BE2C (cell line): ENCODE measurements around the gene KCNG2.

Source experiments
- DNase-seq: peaks from one replicate; pipeline ENCODE4 v3.0.0-alpha.2; 2020
- H3K27me3 ChIP-seq: fragments of 250-450 bp; sonication (Bioruptor Pico); 2 replicates; pipeline ENCODE4 v1.5.1; 2020; ENCODE audit warnings: mild to moderate bottlenecking
- H3K36me3 ChIP-seq: fragments of 250-450 bp; sonication (Bioruptor Pico); 2 replicates; pipeline ENCODE4 v1.5.1; 2020; ENCODE audit warnings: mild to moderate bottlenecking
- H3K4me1 ChIP-seq: fragments of 250-450 bp; sonication (Bioruptor Pico); 2 replicates; pipeline ENCODE4 v1.5.1; 2020
- H3K4me3 ChIP-seq: 2 replicates; pipeline ENCODE4 v1.5.1; 2011; ENCODE audit warnings: low read depth, low read length
- H3K9me3 ChIP-seq: fragments of 250-450 bp; sonication (Bioruptor Pico); 2 replicates; pipeline ENCODE4 v1.5.1; 2020
- TF ChIP-seq, protein P1 (sequence below): IDR thresholded peaks from 2 replicates; pipeline ENCODE4 v1.5.1; 2012; ENCODE audit warnings: mild to moderate bottlenecking, low read depth, low read length

Gene KCNG2

DNA sequence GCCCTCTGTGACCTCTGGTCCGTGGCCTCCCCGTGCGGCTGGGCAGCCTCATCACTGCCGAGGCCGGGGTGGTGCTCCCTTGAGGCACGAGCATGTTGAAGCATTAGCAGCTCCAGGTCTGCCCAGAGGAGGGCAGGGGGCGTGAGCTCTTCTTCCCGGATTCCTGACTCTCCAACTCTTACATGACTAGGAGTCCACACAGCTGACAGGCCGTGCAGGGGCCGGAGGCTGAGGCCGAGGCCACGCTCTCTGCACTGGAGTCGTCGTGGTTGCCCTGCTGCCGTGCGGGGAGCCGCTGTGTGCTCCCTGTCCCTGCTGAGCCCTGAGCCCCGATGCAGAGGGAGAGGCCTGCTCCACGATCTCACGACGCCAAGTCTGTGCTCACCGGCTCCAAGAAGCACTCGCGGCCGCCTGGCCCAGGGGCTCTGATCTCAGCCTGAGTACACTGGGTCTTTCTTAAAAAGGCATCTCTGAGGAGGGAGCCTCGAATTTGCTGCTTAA is 19.4 kb upstream of the KCNG2 start:
- H3K36me3 ChIP-seq, result no peaks in the 10 kb centered on the region
- H3K4me3 ChIP-seq, result no peak overlapping the region
- TF ChIP-seq, protein P1, sequence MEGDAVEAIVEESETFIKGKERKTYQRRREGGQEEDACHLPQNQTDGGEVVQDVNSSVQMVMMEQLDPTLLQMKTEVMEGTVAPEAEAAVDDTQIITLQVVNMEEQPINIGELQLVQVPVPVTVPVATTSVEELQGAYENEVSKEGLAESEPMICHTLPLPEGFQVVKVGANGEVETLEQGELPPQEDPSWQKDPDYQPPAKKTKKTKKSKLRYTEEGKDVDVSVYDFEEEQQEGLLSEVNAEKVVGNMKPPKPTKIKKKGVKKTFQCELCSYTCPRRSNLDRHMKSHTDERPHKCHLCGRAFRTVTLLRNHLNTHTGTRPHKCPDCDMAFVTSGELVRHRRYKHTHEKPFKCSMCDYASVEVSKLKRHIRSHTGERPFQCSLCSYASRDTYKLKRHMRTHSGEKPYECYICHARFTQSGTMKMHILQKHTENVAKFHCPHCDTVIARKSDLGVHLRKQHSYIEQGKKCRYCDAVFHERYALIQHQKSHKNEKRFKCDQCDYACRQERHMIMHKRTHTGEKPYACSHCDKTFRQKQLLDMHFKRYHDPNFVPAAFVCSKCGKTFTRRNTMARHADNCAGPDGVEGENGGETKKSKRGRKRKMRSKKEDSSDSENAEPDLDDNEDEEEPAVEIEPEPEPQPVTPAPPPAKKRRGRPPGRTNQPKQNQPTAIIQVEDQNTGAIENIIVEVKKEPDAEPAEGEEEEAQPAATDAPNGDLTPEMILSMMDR, result no peak
- no peaks in the 10 kb centered on the region for H3K9me3 ChIP-seq
- no peaks in the 10 kb centered on the region for H3K27me3 ChIP-seq
- no peaks in the 10 kb centered on the region for H3K4me1 ChIP-seq
- no peak for DNase-seq

DNA sequence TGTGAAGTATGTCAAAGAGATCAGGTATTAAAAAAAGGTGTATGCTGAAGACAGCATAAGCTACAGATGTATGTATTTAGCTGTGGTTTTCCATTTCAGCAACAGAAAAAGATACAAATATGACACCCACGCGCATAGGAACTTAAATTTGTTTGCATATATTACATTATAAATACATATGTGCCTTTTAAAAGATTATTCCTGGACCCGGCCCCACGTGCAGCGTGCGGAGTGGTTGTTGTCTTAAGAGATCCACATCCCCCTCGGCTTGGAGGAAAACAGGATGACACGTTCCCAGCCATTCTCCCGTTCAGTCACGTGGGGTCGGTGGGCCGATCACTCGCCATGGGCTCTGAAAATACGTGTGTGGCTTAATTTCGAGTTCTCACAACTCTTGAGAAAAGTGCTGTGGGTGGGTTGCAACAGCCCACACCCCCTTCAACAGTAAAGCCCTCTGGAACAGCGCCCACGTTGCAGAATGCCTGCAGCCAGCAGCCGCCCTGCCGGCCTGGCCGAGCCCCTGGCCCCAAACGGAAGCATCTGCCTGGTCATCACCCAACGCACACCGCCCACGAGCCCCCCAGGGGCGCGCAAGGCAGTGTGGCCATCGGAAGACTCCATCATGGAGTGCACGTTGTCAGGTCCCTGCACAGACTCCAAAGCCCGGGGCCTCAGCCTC is 18.6 kb upstream of the KCNG2 start:
- DNase-seq, result no peak
- Histone ChIP-seq H3K9me3 (no peaks in the 10 kb centered on the region), H3K4me1 (no peaks in the 10 kb centered on the region), H3K27me3 (peaks cover under 1% of the 10 kb centered on the region; the same call in 1 of the 2 replicates), H3K36me3 (no peaks in the 10 kb centered on the region), H3K4me3 (no peak overlapping the region)
- TF ChIP-seq, protein P1, result no peak

DNA sequence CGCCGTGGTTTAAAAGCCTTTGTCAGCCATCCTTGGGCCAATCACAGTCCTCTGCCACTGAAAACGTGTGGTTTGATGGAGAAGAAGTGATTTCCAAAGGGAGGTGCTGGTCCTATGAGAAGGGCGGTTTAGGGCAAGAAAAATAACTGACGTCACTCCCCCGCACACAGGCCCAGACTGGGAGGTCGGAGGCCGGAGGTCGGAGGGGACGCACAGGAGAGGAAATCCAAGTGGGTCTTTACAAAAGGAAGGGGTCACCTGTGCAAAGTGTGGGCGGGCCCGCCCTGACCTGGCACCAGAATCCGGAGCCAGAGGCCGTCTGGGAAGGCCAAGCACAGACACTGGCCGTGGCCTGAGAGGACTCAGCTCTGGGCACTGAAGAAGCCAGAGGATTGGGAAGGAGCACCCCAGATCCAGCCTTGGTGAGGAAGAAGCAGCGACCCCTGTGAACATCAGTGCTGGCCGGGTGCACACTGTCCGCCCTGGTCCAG is 18.0 kb upstream of the KCNG2 start:
- Histone ChIP-seq H3K9me3 (no peaks in the 10 kb centered on the region), H3K4me1 (no peaks in the 10 kb centered on the region), H3K4me3 (no peak overlapping the region), H3K27me3 (peaks cover 6% of the 10 kb centered on the region), H3K36me3 (no peaks in the 10 kb centered on the region)
- no peak for DNase-seq
- TF ChIP-seq, protein P1, result no peak

DNA sequence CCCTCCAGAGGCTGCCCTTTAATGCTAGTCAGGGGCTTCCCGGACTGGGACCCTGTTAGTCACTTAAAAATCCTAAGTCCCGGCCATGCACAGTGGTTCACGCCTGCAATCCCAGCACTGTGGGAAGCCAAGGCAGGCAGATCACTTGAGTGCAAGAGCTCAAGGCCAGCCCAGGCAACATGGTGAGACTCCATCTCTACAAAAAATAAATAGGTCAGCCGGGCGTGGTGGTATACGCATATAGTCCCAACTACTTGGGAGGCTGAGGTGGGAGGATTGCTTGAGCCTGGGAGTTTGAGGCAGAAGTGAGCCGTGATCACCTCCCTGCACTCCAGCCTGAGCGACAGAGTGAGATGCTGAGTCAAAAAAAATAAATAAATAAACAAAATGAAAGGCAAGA is 17.2 kb upstream of the KCNG2 start:
- Histone ChIP-seq H3K27me3 (peaks cover 12% of the 10 kb centered on the region), H3K4me1 (no peaks in the 10 kb centered on the region), H3K36me3 (no peaks in the 10 kb centered on the region), H3K9me3 (no peaks in the 10 kb centered on the region), H3K4me3 (no peak overlapping the region)
- DNase-seq, result no peak
- TF ChIP-seq, protein P1, result no peak

DNA sequence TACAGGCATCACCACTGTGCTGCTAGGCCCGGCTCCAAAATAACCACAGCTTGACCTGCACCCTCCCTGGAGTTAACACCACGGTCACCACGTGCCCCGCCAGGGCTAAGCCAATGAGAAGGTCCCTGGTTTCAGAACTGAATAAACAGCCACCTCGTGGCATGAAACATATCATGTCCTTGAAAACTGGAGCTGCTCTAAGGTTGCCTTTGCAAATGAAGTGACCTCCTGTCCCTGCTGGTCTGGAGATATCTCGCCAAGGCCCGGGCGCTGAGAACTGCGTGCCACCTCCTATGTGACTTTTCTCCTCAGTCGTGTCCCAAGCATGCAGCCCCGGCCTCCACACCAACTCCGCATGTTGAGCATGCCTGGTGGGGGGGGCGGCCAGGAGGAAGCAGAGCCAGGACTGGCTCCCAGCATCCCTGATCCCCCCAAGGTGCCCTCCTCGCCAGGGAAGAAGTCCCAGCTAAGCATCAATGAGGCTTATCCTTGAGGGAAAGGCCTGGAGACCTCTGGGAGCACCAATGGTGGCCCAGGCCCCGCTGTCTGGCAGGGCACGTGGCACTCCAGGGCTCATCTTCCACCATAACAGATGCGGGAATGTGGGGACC is 16.3 kb upstream of the KCNG2 start:
- H3K9me3 ChIP-seq, result no peaks in the 10 kb centered on the region
- TF ChIP-seq, protein P1, result no peak
- peaks cover 17% of the 10 kb centered on the region for H3K27me3 ChIP-seq
- no peak overlapping the region for H3K4me3 ChIP-seq
- no peaks in the 10 kb centered on the region for H3K36me3 ChIP-seq
- no peak for DNase-seq
- H3K4me1 ChIP-seq, result no peaks in the 10 kb centered on the region
